Stimulated activated naive CD8-positive, alpha-beta T cell treated with anti-CD3 and anti-CD28 coated beads, Interleukin-15, Interleukin-2, amounts not matched to agents 100 ng/mL and 50 ng/mL, for 24 hours (primary cell): ENCODE results near the gene FRMD4A.
"Not testable (repeated sequence)": the region's sequence is repeated elsewhere in the genome, so short reads cannot be mapped to it uniquely, and the experiment has no call there.

ENCODE experiments used
- H3K27ac Mint-ChIP-seq: one replicate; pipeline ENCODE4 v1.8.0; 2021; ENCODE audit warnings: mild to moderate bottlenecking, mixed read lengths
- H3K27me3 Mint-ChIP-seq: one replicate; pipeline ENCODE4 v1.8.0; 2021; ENCODE audit warnings: mixed read lengths
- H3K36me3 Mint-ChIP-seq: one replicate; pipeline ENCODE4 v1.8.0; 2021; ENCODE audit warnings: low read depth, mixed read lengths
- H3K4me1 Mint-ChIP-seq: one replicate; pipeline ENCODE4 v1.8.0; 2021; ENCODE audit warnings: low read depth, mixed read lengths
- H3K4me3 Mint-ChIP-seq: one replicate; pipeline ENCODE4 v1.8.0; 2021; ENCODE audit warnings: mild to moderate bottlenecking, mixed read lengths
- H3K9me3 Mint-ChIP-seq: one replicate; pipeline ENCODE4 v1.8.0; 2021; ENCODE audit warnings: mixed read lengths

The FRMD4A gene

GRCh38 chr10:14060320-14061070 is 270.2 kb downstream of the FRMD4A start:
- no peaks in the 10 kb centered on the region for H3K9me3 Mint-ChIP-seq
- H3K36me3 Mint-ChIP-seq: no peaks in the 10 kb centered on the region
- no peak overlapping the region for H3K27ac Mint-ChIP-seq
- H3K4me3 Mint-ChIP-seq: no peak overlapping the region
- peaks cover 9% of the 10 kb centered on the region for H3K27me3 Mint-ChIP-seq
- no peaks in the 10 kb centered on the region for H3K4me1 Mint-ChIP-seq

- H3K27ac Mint-ChIP-seq: no peak overlapping the region
- no peaks in the 10 kb centered on the region for H3K27me3 Mint-ChIP-seq
- no peaks in the 10 kb centered on the region for H3K36me3 Mint-ChIP-seq
- no peaks in the 10 kb centered on the region for H3K4me1 Mint-ChIP-seq
- peaks cover 9% of the 10 kb centered on the region for H3K9me3 Mint-ChIP-seq
- H3K4me3 Mint-ChIP-seq: no peak overlapping the region
These were observed 274.0 kb downstream of the FRMD4A start for GRCh38 chr10:14056610-14057332.

- H3K4me3 Mint-ChIP-seq: no peak overlapping the region
- no peaks in the 10 kb centered on the region for H3K4me1 Mint-ChIP-seq
- peaks cover 13% of the 10 kb centered on the region for H3K9me3 Mint-ChIP-seq
- no peaks in the 10 kb centered on the region for H3K36me3 Mint-ChIP-seq
- H3K27me3 Mint-ChIP-seq: peaks cover 3% of the 10 kb centered on the region
- H3K27ac Mint-ChIP-seq: no peak overlapping the region
These were observed 277.8 kb downstream of the FRMD4A start for GRCh38 chr10:14052931-14053330.

- no peak overlapping the region for H3K27ac Mint-ChIP-seq
- peaks cover 13% of the 10 kb centered on the region for H3K9me3 Mint-ChIP-seq
- H3K4me3 Mint-ChIP-seq: no peak overlapping the region
These were observed 280.1 kb downstream of the FRMD4A start for GRCh38 chr10:14050598-14050997.

GRCh38 chr10:14048930-14049613 is 281.7 kb downstream of the FRMD4A start:
- H3K27ac Mint-ChIP-seq: no peak overlapping the region
- H3K4me3 Mint-ChIP-seq: no peak overlapping the region
- H3K36me3 Mint-ChIP-seq: no peaks in the 10 kb centered on the region
- peaks cover 13% of the 10 kb centered on the region for H3K9me3 Mint-ChIP-seq
- no peaks in the 10 kb centered on the region for H3K4me1 Mint-ChIP-seq
- peaks cover 6% of the 10 kb centered on the region for H3K27me3 Mint-ChIP-seq

More at GRCh38 chr10:14050598-14050997, 280.1 kb downstream of the FRMD4A start:
- Mint-ChIP-seq H3K27me3 (peaks cover 3% of the 10 kb centered on the region), H3K4me1 (no peaks in the 10 kb centered on the region), H3K36me3 (no peaks in the 10 kb centered on the region)

GRCh38 chr10:14047431-14047830 is 283.3 kb downstream of the FRMD4A start:
- no peak overlapping the region for H3K4me3 Mint-ChIP-seq
- no peak overlapping the region for H3K27ac Mint-ChIP-seq
- no peaks in the 10 kb centered on the region for H3K36me3 Mint-ChIP-seq
- peaks cover 6% of the 10 kb centered on the region for H3K27me3 Mint-ChIP-seq
- H3K9me3 Mint-ChIP-seq: peaks cover 10% of the 10 kb centered on the region
- no peaks in the 10 kb centered on the region for H3K4me1 Mint-ChIP-seq

GRCh38 chr10:14042051-14042450 is 288.7 kb downstream of the FRMD4A start:
- not testable (repeated sequence) for H3K9me3 Mint-ChIP-seq, H3K27ac Mint-ChIP-seq, H3K4me3 Mint-ChIP-seq, H3K4me1 Mint-ChIP-seq, H3K27me3 Mint-ChIP-seq, H3K36me3 Mint-ChIP-seq

GRCh38 chr10:14040787-14041631 is 289.7 kb downstream of the FRMD4A start:
- Mint-ChIP-seq H3K4me3 (no peak overlapping the region), H3K36me3 (no peaks in the 10 kb centered on the region), H3K27ac (no peak overlapping the region), H3K9me3 (no peaks in the 10 kb centered on the region), H3K4me1 (peaks cover 5% of the 10 kb centered on the region), H3K27me3 (peaks cover 3% of the 10 kb centered on the region)

GRCh38 chr10:14039968-14040668 is 290.6 kb downstream of the FRMD4A start:
- Mint-ChIP-seq H3K4me3 (no peak overlapping the region), H3K4me1 (peaks cover 5% of the 10 kb centered on the region), H3K9me3 (no peaks in the 10 kb centered on the region), H3K27ac (no peak overlapping the region), H3K27me3 (peaks cover 2% of the 10 kb centered on the region), H3K36me3 (no peaks in the 10 kb centered on the region)

- Mint-ChIP-seq H3K36me3 (no peaks in the 10 kb centered on the region), H3K27me3 (no peaks in the 10 kb centered on the region), H3K4me3 (no peak overlapping the region)
These were observed 294.5 kb downstream of the FRMD4A start for GRCh38 chr10:14036233-14036632.

GRCh38 chr10:14035506-14035905 is 295.2 kb downstream of the FRMD4A start:
- Mint-ChIP-seq H3K4me3 (no peak overlapping the region), H3K4me1 (no peaks in the 10 kb centered on the region), H3K36me3 (no peaks in the 10 kb centered on the region), H3K27ac (no peak overlapping the region), H3K27me3 (no peaks in the 10 kb centered on the region), H3K9me3 (no peaks in the 10 kb centered on the region)

More at GRCh38 chr10:14036233-14036632, 294.5 kb downstream of the FRMD4A start:
- peaks cover 2% of the 10 kb centered on the region for H3K4me1 Mint-ChIP-seq
- H3K9me3 Mint-ChIP-seq: no peaks in the 10 kb centered on the region
- H3K27ac Mint-ChIP-seq: no peak overlapping the region

- H3K27me3 Mint-ChIP-seq: peaks cover 9% of the 10 kb centered on the region
- no peak overlapping the region for H3K27ac Mint-ChIP-seq
- H3K4me3 Mint-ChIP-seq: no peak overlapping the region
- H3K36me3 Mint-ChIP-seq: no peaks in the 10 kb centered on the region
- no peaks in the 10 kb centered on the region for H3K9me3 Mint-ChIP-seq
- H3K4me1 Mint-ChIP-seq: no peaks in the 10 kb centered on the region
These were observed 298.2 kb downstream of the FRMD4A start for GRCh38 chr10:14032406-14032998.

- Mint-ChIP-seq H3K9me3 (no peaks in the 10 kb centered on the region), H3K36me3 (no peaks in the 10 kb centered on the region), H3K4me3 (no peak overlapping the region), H3K27me3 (peaks cover 42% of the 10 kb centered on the region), H3K4me1 (peaks cover 17% of the 10 kb centered on the region), H3K27ac (no peak overlapping the region)
These were observed 304.4 kb downstream of the FRMD4A start for GRCh38 chr10:14026325-14026724.
